Epidermal melanocyte (primary cell): ENCODE measurements around the gene GPR35.

Source experiments
- DNase-seq: peaks from one replicate; pipeline ENCODE4 v3.0.0; 2011; ENCODE audit warnings: low spot score; ENCODE audit not compliant: insufficient read length

GPR35 gene

GRCh38 chr2:240622531-240623235, 2.6 kb upstream of the GPR35 start:
- no peak for DNase-seq

- DNase-seq = no peak
These were observed 1.7 kb upstream of the GPR35 start for GRCh38 chr2:240623531-240624010.

GRCh38 chr2:240624011-240624949, 1.0 kb upstream of the GPR35 start:
- no peak for DNase-seq

GRCh38 chr2:240626531-240627300, 1.4 kb downstream of the GPR35 start:
- no peak for DNase-seq

- no peak for DNase-seq
These were observed 2.6 kb downstream of the GPR35 start for GRCh38 chr2:240627736-240628506.

- no peak for DNase-seq
These were observed 3.2 kb downstream of the GPR35 start for GRCh38 chr2:240628507-240628807.

GRCh38 chr2:240628808-240629618, 3.7 kb downstream of the GPR35 start:
- DNase-seq = no peak

- no peak for DNase-seq
These were observed 4.3 kb downstream of the GPR35 start for GRCh38 chr2:240629619-240629967.

- DNase-seq = no peak
These were observed 4.9 kb downstream of the GPR35 start for GRCh38 chr2:240629968-240630770.

- DNase-seq = no peak
These were observed 5.7 kb downstream of the GPR35 start for GRCh38 chr2:240630771-240631547.

- DNase-seq = no peak
These were observed 6.4 kb downstream of the GPR35 start for GRCh38 chr2:240631548-240632305.

- DNase-seq = no peak
These were observed 7.0 kb downstream of the GPR35 start for GRCh38 chr2:240632306-240632721.

- no peak for DNase-seq
These were observed 10.1 kb downstream of the GPR35 start for GRCh38 chr2:240635121-240635997.

GRCh38 chr2:240635998-240636547, 10.8 kb downstream of the GPR35 start:
- no peak for DNase-seq

- no peak for DNase-seq
These were observed 11.4 kb downstream of the GPR35 start for GRCh38 chr2:240636563-240637115.
